NCI-H2227 treated with DMSO at 0.1 percent for 48 hours (cell line): ENCODE results near the gene LRFN3.
"Not testable (repeated sequence)": the region's sequence is repeated elsewhere in the genome, so short reads cannot be mapped to it uniquely, and the experiment has no call there.

Experiments used
- DNase-seq: peaks from one replicate; lab custom pipeline; 2025; lab: John Stamatoyannopoulos, UW

LRFN3 gene

GRCh38 chr19:35977446-35978222 lies 41.5 kb downstream of the LRFN3 start:
- no peak for DNase-seq

GRCh38 chr19:35978271-35978670 lies 42.1 kb downstream of the LRFN3 start:
- no peak for DNase-seq

- no peak for DNase-seq
Observed at GRCh38 chr19:35978832-35979365, 42.7 kb downstream of the LRFN3 start.

- DNase-seq: not testable (repeated sequence)
Observed at GRCh38 chr19:35980997-35981396, 44.8 kb downstream of the LRFN3 start.

- DNase-seq: no peak
Observed at GRCh38 chr19:35983177-35983576, 47.0 kb downstream of the LRFN3 start.

- no peak for DNase-seq
Observed at GRCh38 chr19:35986111-35986510, 49.9 kb downstream of the LRFN3 start.

- peak; percentile 99 for DNase-seq
Observed at GRCh38 chr19:35986664-35987570, 50.7 kb downstream of the LRFN3 start.

GRCh38 chr19:35987571-35987896 lies 51.4 kb downstream of the LRFN3 start:
- DNase-seq: no peak

GRCh38 chr19:35988824-35989223 lies 52.6 kb downstream of the LRFN3 start:
- no peak for DNase-seq

- no peak for DNase-seq
Observed at GRCh38 chr19:35990156-35990555, 54.0 kb downstream of the LRFN3 start.

- DNase-seq: no peak
Observed at GRCh38 chr19:35990771-35991730, 54.9 kb downstream of the LRFN3 start.

GRCh38 chr19:35991731-35992450 lies 55.7 kb downstream of the LRFN3 start:
- peak; percentile 50 for DNase-seq

GRCh38 chr19:35992907-35993765 lies 57.0 kb downstream of the LRFN3 start:
- no peak for DNase-seq

- DNase-seq: no peak
Observed at GRCh38 chr19:35993923-35994598, 57.9 kb downstream of the LRFN3 start.
